CD4-positive, alpha-beta T cell treated with Interleukin-4 for 1 hour (primary cell): Measurements from ENCODE around the gene IL7R.
A peak's percentile ranks its signal among the peaks of the same experiment; 100 is the strongest.
"Not testable (repeated sequence)": the region's sequence is repeated elsewhere in the genome, so short reads cannot be mapped to it uniquely, and the experiment has no call there.

Experiments used
- DNase-seq, 2 donors: peaks; one replicate each; pipeline ENCODE4 v3.0.0-alpha.2; 2020 to 2022

IL7R gene

GRCh38 chr5:35877655-35878054 is 21.0 kb downstream of the IL7R start:
- no peak for DNase-seq

GRCh38 chr5:35878079-35878478 is 21.4 kb downstream of the IL7R start:
- DNase-seq, result no peak

- DNase-seq, result no peak
Measured at GRCh38 chr5:35879096-35879495, 22.4 kb downstream of the IL7R start.

GRCh38 chr5:35879649-35880048 is 23.0 kb downstream of the IL7R start:
- DNase-seq, result no peak

GRCh38 chr5:35880156-35880555 is 23.5 kb downstream of the IL7R start:
- DNase-seq, result no peak

GRCh38 chr5:35881758-35882157 is 25.1 kb downstream of the IL7R start:
- DNase-seq, result no peak

- no peak for DNase-seq
Measured at GRCh38 chr5:35884191-35884769, 27.6 kb downstream of the IL7R start.

GRCh38 chr5:35884773-35885172 is 28.1 kb downstream of the IL7R start:
- no peak for DNase-seq

- DNase-seq, result no peak
Measured at GRCh38 chr5:35886381-35886780, 29.7 kb downstream of the IL7R start.

GRCh38 chr5:35887321-35888100 is 30.8 kb downstream of the IL7R start:
- DNase-seq, result no peak

- DNase-seq, result no peak
Measured at GRCh38 chr5:35890021-35891020, 33.6 kb downstream of the IL7R start.

GRCh38 chr5:35892799-35893198 is 36.1 kb downstream of the IL7R start:
- DNase-seq, result not testable (repeated sequence)

- DNase-seq, result no peak
Measured at GRCh38 chr5:35894131-35894530, 37.4 kb downstream of the IL7R start.

GRCh38 chr5:35898952-35899660 is 42.4 kb downstream of the IL7R start:
- no peak for DNase-seq

GRCh38 chr5:35899800-35900199 is 43.1 kb downstream of the IL7R start:
- no peak for DNase-seq

- DNase-seq, result no peak
Measured at GRCh38 chr5:35900972-35901695, 44.4 kb downstream of the IL7R start.

GRCh38 chr5:35902046-35902672 is 45.5 kb downstream of the IL7R start:
- DNase-seq, result peak in 1 of 2 donors; percentile 23

GRCh38 chr5:35903631-35904203 is 47.0 kb downstream of the IL7R start:
- no peak for DNase-seq

GRCh38 chr5:35904443-35905132 is 47.9 kb downstream of the IL7R start:
- peak in 1 of 2 donors; percentile 22 for DNase-seq

GRCh38 chr5:35908228-35908627 is 51.5 kb downstream of the IL7R start:
- DNase-seq, result no peak

GRCh38 chr5:35908814-35909213 is 52.1 kb downstream of the IL7R start:
- DNase-seq, result no peak
